ENCODE results near the gene MRPL11. TPM values are rescaled to one million over a fixed set of nuclear protein-coding genes. Genes with fewer than 3 reads are reported as not detected.

The MRPL11 gene
- total and polyA plus RNA-seq, 2 of the 13 experiments (the other 11 are each of a cell fraction or from before 2014, with no cell fraction given), result 72.9 to 176 TPM

- TF ChIP-seq, protein P1, sequence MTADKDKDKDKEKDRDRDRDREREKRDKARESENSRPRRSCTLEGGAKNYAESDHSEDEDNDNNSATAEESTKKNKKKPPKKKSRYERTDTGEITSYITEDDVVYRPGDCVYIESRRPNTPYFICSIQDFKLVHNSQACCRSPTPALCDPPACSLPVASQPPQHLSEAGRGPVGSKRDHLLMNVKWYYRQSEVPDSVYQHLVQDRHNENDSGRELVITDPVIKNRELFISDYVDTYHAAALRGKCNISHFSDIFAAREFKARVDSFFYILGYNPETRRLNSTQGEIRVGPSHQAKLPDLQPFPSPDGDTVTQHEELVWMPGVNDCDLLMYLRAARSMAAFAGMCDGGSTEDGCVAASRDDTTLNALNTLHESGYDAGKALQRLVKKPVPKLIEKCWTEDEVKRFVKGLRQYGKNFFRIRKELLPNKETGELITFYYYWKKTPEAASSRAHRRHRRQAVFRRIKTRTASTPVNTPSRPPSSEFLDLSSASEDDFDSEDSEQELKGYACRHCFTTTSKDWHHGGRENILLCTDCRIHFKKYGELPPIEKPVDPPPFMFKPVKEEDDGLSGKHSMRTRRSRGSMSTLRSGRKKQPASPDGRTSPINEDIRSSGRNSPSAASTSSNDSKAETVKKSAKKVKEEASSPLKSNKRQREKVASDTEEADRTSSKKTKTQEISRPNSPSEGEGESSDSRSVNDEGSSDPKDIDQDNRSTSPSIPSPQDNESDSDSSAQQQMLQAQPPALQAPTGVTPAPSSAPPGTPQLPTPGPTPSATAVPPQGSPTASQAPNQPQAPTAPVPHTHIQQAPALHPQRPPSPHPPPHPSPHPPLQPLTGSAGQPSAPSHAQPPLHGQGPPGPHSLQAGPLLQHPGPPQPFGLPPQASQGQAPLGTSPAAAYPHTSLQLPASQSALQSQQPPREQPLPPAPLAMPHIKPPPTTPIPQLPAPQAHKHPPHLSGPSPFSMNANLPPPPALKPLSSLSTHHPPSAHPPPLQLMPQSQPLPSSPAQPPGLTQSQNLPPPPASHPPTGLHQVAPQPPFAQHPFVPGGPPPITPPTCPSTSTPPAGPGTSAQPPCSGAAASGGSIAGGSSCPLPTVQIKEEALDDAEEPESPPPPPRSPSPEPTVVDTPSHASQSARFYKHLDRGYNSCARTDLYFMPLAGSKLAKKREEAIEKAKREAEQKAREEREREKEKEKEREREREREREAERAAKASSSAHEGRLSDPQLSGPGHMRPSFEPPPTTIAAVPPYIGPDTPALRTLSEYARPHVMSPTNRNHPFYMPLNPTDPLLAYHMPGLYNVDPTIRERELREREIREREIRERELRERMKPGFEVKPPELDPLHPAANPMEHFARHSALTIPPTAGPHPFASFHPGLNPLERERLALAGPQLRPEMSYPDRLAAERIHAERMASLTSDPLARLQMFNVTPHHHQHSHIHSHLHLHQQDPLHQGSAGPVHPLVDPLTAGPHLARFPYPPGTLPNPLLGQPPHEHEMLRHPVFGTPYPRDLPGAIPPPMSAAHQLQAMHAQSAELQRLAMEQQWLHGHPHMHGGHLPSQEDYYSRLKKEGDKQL (CRISPR knock-in tag; IDR thresholded peaks at IDR 0.05; ENCODE audit: low read depth), result no peak
- TF ChIP-seq FOXA1 (IDR thresholded peaks at IDR 0.05) (no peak), FOXA1 (CRISPR knock-in tag; IDR thresholded peaks at IDR 0.05) (no peak), LCORL (IDR thresholded peaks at IDR 0.05) (no peak), LCORL (CRISPR knock-in tag; IDR thresholded peaks at IDR 0.05) (no peak), CREM (IDR thresholded peaks at IDR 0.05) (no peak), CREM (CRISPR knock-in tag; IDR thresholded peaks at IDR 0.05) (no peak), RBM22 (optimal IDR thresholded peaks at IDR 0.05; ENCODE audit: low read length) (no peak)
- TF ChIP-seq, protein P2, sequence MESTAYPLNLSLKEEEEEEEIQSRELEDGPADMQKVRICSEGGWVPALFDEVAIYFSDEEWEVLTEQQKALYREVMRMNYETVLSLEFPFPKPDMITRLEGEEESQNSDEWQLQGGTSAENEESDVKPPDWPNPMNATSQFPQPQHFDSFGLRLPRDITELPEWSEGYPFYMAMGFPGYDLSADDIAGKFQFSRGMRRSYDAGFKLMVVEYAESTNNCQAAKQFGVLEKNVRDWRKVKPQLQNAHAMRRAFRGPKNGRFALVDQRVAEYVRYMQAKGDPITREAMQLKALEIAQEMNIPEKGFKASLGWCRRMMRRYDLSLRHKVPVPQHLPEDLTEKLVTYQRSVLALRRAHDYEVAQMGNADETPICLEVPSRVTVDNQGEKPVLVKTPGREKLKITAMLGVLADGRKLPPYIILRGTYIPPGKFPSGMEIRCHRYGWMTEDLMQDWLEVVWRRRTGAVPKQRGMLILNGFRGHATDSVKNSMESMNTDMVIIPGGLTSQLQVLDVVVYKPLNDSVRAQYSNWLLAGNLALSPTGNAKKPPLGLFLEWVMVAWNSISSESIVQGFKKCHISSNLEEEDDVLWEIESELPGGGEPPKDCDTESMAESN (CRISPR knock-in tag; conservative IDR thresholded peaks at IDR 0.05), result no peak
- TF ChIP-seq, protein P3, sequence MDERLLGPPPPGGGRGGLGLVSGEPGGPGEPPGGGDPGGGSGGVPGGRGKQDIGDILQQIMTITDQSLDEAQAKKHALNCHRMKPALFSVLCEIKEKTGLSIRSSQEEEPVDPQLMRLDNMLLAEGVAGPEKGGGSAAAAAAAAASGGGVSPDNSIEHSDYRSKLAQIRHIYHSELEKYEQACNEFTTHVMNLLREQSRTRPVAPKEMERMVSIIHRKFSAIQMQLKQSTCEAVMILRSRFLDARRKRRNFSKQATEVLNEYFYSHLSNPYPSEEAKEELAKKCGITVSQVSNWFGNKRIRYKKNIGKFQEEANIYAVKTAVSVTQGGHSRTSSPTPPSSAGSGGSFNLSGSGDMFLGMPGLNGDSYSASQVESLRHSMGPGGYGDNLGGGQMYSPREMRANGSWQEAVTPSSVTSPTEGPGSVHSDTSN (CRISPR knock-in tag; IDR thresholded peaks at IDR 0.05), result no peak
Measured at GRCh38 chr11:66447012-66447411, 8.4 kb upstream of the MRPL11 start (continued).

Data from HepG2 (cell line).